A673 (cell line): ENCODE measurements around the gene WNT11. TPM values are rescaled to one million over a fixed set of nuclear protein-coding genes. Genes with fewer than 3 reads are reported as not detected.

ENCODE experiments used
- BruUV-seq: library from RNA; stranded (reverse); fragments of 400-500 nt; replicated peaks from 2 replicates; lab custom pipeline; 2021; lab: Mats Ljungman, UMichigan
- CTCF ChIA-PET: fragments of 300-600 bp; sonication (Branson Sonifier 250); formaldehyde crosslinking; loops from one replicate; lab custom pipeline; 2022; ENCODE audit warnings: antibody characterized with exemption; lab: Charles Lee
- POLR2A ChIA-PET: fragments of 300-600 bp; sonication (Branson Sonifier 250); formaldehyde crosslinking; loops from one replicate; lab custom pipeline; 2022; ENCODE audit warnings: antibody characterized with exemption; ENCODE audit not compliant: low non-redundant PET; lab: Charles Lee
- DNase-seq: peaks from one replicate; pipeline ENCODE4 v3.0.0-alpha.2; 2015; ENCODE audit warnings: low spot score
- H3K27ac ChIP-seq: fragments of 200-600 bp; sonication (generic); 2 replicates; pipeline ENCODE4 v1.5.1; 2016; ENCODE audit warnings: mixed run types, low read depth, mild to moderate bottlenecking, mixed read lengths, antibody characterized with exemption, low read length; ENCODE audit not compliant: poor library complexity, severe bottlenecking
- H3K27me3 ChIP-seq: fragments of 200-600 bp; sonication (generic); replicated peaks from 2 replicates; pipeline ENCODE4 v1.6.1; 2017; ENCODE audit warnings: mixed run types, low read depth, mild to moderate bottlenecking, mixed read lengths, antibody characterized with exemption, low read length; ENCODE audit not compliant: insufficient read depth, poor library complexity
- H3K36me3 ChIP-seq: fragments of 200-600 bp; sonication (generic); 2 replicates; pipeline ENCODE4 v1.6.1; 2016; ENCODE audit warnings: mixed run types, mild to moderate bottlenecking, mixed read lengths, antibody characterized with exemption, low read length; ENCODE audit not compliant: insufficient read depth, poor library complexity, severe bottlenecking
- H3K4me1 ChIP-seq: fragments of 200-600 bp; sonication (generic); 2 replicates; pipeline ENCODE4 v1.6.1; 2017; ENCODE audit warnings: mixed run types, mild to moderate bottlenecking, mixed read lengths, antibody characterized with exemption, low read length; ENCODE audit not compliant: insufficient read depth, poor library complexity, severe bottlenecking
- H3K4me3 ChIP-seq: fragments of 200-600 bp; sonication (generic); 2 replicates; pipeline ENCODE4 v1.5.1; 2016; ENCODE audit warnings: low read depth, mixed run types, mild to moderate bottlenecking, mixed read lengths, low read length; ENCODE audit not compliant: poor library complexity, severe bottlenecking
- H3K9me3 ChIP-seq: fragments of 200-600 bp; sonication (generic); 2 replicates; pipeline ENCODE4 v1.6.1; 2016; ENCODE audit warnings: mixed run types, low read depth, mild to moderate bottlenecking, mixed read lengths, antibody characterized with exemption, low read length; ENCODE audit not compliant: poor library complexity, severe bottlenecking
- CTCF ChIP-seq: fragments of 300-800, 200-600 bp; sonication (generic); conservative IDR thresholded peaks from 2 replicates; pipeline ENCODE4 v1.5.1; 2017; ENCODE audit warnings: low read depth, mild to moderate bottlenecking, antibody characterized with exemption, low read length, moderate library complexity, mixed read lengths
- EZH2 ChIP-seq: fragments of 200-600 bp; sonication (generic); IDR thresholded peaks from 2 replicates; pipeline ENCODE4 v1.6.1; 2017; ENCODE audit warnings: borderline replicate concordance, low read depth, mild to moderate bottlenecking, mixed read lengths, antibody characterized with exemption, low read length; ENCODE audit not compliant: poor library complexity, severe bottlenecking
- intact Hi-C: fragments of 100-400 bp; cut with micrococcal nuclease; formaldehyde crosslinking; loops from one replicate; pipeline ENCODE4 v1.10.0; 2022; ENCODE audit not compliant: unreplicated experiment
- total RNA-seq: library from RNA; stranded (reverse); gene quantifications from 2 replicates; pipeline ENCODE4 v1.2.3, GENCODE V29; 2021

The WNT11 gene
- total RNA-seq, 1 experiment from 2014 or later = 1.2 TPM

DNA sequence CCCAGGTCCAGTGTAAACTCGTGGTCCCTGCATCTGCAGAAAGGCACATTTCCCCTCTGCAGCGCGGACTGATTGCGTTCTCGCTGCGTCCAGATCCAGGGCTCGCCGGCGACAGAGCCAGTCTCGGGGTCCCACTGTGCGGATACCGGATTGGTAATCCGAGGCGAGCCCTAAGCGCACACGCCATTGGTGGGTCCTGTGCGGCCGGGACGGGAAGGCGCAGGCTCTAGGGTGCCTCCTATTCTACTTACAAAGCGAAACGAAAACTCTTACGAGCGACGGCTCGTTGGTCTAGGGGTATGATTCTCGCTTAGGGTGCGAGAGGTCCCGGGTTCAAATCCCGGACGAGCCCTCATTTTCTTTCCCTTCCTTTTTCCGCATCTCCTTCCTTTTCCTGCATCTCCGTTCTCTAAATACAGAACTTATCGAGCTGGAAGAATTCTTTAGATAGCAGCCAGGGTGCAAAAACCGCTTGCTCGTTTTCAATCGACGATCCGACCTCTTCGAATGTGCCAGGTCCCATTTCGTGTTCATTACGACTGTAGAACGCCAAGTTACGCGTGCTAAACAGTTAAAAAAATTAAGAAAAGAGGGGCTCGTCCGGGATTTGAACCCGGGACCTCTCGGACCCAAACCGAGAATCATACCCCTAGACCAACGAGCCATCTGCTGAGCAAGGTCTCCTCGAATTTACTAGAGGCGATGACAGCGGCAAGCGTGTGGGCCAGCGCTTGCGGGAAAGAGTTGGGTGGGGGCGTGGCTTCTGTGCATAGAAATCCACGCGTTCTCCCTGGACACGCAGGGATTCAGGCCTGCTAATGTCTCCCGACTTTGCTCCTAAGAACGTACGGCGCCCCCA, 29.2 kb upstream of the WNT11 start:
- Histone ChIP-seq H3K9me3 (no peaks in the 10 kb centered on the region), H3K4me1 (peaks cover 8% of the 10 kb centered on the region), H3K36me3 (no peaks in the 10 kb centered on the region), H3K27me3 (no peaks in the 10 kb centered on the region), H3K27ac (peak overlapping the region; percentile 75), H3K4me3 (peak overlapping the region; percentile 74)
- peak; percentile 98 for DNase-seq
- CTCF ChIA-PET = interaction anchor here (2.1 kb wide), 1 partner anchor 27 kb away, joined by 11 read pairs; no protein-coding TSS in a partner anchor
- intact Hi-C loops = loop anchor here (1.0 to 2.0 kb wide), 2 partner anchors 27 to 146 kb away; partner anchors contain the start of genes GVQW3 and THAP12
- POLR2A ChIA-PET = no interaction called here
- TF ChIP-seq EZH2 = no peak
- no peak for TF ChIP-seq CTCF
- BruUV-seq = no TSS peak

DNA sequence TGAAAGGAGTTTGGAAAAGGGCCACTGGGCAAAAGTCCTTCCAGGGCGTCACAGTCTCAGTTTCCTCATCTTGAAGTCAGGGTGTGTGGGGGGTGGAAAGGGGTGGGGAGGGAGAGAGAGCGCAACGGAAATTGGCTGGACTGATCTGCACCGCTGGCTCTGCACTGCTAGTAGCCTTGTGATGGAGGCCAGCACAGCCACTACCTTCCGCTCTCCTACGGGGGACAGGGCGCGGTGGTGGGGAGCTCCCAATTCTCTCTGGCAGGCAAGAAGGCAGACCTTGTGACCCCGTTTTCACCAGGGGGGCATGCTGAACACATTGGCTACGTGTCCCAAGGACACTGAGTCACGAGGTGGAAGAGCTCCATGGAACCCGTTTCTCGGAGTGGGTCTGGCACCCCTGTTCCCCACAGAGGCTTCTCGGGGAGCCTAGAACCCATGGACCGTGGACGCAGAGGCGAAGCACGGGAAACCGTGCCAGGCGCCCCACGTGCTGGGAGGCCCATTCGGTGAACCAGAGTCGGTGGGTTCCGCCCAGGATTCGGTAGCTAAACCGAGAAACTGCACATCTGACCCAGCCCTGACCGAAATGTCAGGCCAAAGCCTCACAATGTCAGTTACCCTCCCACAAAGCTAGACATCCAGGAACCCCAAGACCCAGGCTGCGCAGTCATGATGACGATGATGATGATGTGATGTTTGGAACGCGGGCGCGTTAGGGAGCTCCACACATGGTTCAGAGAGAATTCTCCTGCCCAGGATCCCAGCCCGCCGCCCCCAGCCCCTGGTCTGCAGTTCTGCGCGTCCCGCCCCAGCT, 28.3 kb upstream of the WNT11 start:
- peak overlapping the region; percentile 72 for H3K27ac ChIP-seq
- H3K27me3 ChIP-seq = no peaks in the 10 kb centered on the region
- peak; percentile 33 for DNase-seq
- H3K36me3 ChIP-seq = no peaks in the 10 kb centered on the region
- intact Hi-C loops = loop anchor here (1.0 to 2.0 kb wide), 2 partner anchors 26 to 147 kb away; partner anchors contain the start of genes GVQW3 and THAP12
- ChIA-PET CTCF (interaction anchor here (0.7 to 2.1 kb wide), 2 partner anchors 27 to 445 kb away, joined by 4 to 11 read pairs; no protein-coding TSS in a partner anchor), POLR2A (no interaction called here)
- no peak for TF ChIP-seq CTCF
- no peak for TF ChIP-seq EZH2
- H3K9me3 ChIP-seq = no peaks in the 10 kb centered on the region
- H3K4me1 ChIP-seq = peaks cover 8% of the 10 kb centered on the region
- H3K4me3 ChIP-seq = peak overlapping the region; percentile 74
- TSS peak; percentile 89 for BruUV-seq

DNA sequence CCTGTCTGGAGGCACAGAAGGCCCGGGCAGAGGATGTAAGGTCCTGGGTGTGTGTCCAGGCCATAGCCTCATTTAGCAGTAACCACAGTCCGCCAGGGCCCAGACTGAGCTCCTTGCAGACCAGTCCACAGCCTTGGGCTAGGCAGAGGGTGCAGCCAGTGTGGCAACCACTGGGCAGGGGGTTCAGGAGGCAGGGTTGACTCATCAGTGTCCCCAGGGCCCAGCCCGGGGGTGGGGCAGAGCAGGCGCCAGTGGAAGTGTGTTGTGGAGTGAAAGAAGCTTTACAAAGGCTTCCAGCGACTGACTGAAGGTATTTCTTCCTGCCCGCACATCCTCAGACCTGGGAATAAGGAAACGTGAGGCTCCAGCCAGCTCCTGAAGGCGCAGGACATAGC, 27.7 kb upstream of the WNT11 start:
- Histone ChIP-seq H3K36me3 (no peaks in the 10 kb centered on the region), H3K9me3 (no peaks in the 10 kb centered on the region), H3K4me3 (peak overlapping the region; percentile 74), H3K27me3 (no peaks in the 10 kb centered on the region), H3K27ac (peak overlapping the region; percentile 72), H3K4me1 (peaks cover 8% of the 10 kb centered on the region)
- BruUV-seq = no TSS peak
- peak; percentile 26 for DNase-seq
- no peak for TF ChIP-seq EZH2
- no peak for TF ChIP-seq CTCF
- ChIA-PET POLR2A (no interaction called here), CTCF (interaction anchor here (2.1 kb wide), 1 partner anchor 26 kb away, joined by 11 read pairs; no protein-coding TSS in a partner anchor)
- intact Hi-C loops = loop anchor here (2.0 kb wide), 1 partner anchor 25 kb away; no protein-coding TSS in a partner anchor
